NOMO-1 (cell line): ENCODE data around the gene KRT72.
"Not testable (repeated sequence)": the region's sequence is repeated elsewhere in the genome, so short reads cannot be mapped to it uniquely, and the experiment has no call there.

ENCODE experiments used
- DNase-seq, 2 experiments: peaks; one replicate each; lab custom pipeline; 2025; ENCODE audit not compliant: unreplicated experiment in 2 of 2; lab: John Stamatoyannopoulos, UW

Gene KRT72

DNA sequence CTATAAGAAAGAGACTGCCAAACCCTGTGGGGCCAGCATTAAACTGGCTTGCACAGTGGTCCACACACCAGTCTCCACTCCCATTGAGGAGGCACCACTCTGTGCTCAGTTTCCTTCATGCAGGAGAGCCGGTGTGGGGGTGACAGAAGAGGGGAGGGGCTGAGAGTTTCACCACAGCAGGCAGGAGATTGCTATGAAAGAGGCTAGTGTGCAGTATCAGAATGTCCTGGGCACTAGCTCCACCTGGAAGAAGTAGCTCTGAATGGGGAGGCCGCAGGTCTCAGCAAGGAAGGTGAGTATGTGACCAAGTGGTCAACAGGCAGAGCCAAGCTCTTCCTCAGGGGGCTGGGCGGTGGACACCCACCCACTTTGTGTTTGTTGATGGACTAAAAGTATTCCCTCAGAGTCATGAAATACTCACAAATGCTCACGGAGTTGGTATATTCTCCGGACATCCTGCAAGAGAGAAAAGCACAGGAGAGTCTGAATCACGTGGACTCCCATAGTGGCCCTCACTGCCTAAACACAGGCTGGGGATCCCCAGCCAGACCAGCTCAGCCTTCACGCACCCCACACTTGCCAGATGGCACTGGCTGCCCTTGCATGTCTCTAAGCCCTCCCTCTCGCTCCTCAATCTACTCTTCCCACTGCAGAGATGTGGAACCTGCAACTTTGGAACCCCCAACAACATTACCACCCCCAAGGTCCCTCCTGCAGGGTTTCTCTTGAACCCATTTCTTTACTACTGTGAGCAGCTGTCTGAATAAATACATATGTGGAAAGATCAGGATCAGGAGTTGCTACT is 7.8 kb upstream of the KRT72 start:
- no peak for DNase-seq

GRCh38 chr12:52608161-52608560 is 6.9 kb upstream of the KRT72 start:
- DNase-seq, result no peak

GRCh38 chr12:52607314-52607713 is 6.1 kb upstream of the KRT72 start:
- no peak for DNase-seq

GRCh38 chr12:52606581-52607218 is 5.4 kb upstream of the KRT72 start:
- no peak for DNase-seq

DNA sequence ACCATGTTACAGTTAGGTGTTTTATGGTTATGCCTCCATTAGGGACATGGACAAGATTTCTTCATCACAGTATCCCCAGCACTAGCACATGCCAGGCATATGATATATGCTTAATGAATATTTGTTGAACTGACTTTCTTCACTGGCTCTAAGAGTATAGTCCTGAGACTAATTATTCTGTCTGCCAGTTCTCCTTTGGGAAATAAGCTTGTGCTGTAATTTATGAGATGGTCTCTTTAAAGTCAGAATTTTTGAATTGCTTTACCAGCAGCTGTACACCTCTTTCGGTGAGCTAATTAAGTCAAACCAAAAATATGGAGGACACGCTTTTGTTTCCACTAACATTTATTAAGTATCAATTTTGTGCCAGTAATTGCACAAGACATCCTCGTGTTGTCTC is 4.8 kb upstream of the KRT72 start:
- DNase-seq, result no peak

DNA sequence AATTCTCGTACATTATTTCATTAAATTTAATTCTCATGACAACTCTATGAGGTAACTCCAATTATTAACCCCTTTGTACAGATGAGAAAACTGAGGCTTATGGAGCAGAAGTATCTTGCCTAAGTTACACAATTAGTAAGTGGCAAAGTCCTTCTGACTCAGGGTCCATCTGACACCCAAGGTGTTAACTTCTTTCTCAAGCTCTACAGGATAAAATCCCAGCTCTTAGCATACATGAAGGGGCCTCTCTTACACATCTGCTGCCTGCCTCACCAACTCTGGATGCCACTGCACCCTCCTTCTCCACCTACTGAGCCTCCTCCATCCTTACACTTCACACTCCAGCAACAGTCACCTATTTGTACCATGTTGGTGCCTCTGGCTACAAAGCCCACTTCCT is 4.3 kb upstream of the KRT72 start:
- no peak for DNase-seq

DNA sequence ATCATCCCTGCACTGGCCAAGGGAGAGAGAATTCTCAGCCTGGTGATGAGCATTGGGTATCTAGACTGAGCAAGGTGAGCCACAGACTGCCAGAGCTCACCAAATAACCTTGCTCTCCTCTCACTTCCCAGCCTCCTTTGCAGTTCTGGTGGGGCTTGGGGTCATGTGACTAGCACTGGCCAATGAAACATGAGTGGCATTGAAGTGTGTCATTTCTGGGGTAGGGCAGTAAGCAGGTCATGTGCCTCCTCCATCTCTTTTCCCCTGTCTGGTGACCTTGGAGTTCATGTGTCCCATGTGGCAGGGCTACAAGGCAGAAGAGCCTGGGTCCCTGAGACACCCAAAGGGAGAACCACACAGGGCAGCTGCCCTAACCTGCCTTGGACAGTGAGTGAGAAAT is 3.6 kb upstream of the KRT72 start:
- no peak for DNase-seq

DNA sequence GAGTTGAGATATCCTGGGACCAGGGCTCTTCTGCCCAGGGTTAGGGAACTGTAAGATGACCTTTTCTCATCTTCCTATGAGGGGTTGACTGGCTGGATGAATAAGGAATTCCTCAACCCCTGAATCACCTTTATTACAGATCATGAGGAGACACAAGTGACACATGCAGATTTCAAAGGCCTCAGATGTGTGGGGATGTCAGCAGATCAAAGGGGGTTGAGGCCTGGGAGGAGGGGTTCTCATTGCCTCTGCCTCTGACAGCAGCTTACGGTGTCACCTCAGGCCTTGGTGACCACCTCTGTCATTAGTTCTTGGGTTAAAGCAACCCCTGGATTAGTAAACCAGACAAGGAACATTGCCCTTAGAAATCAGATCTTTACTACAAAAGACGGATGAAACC is 2.1 kb upstream of the KRT72 start:
- no peak for DNase-seq

DNA sequence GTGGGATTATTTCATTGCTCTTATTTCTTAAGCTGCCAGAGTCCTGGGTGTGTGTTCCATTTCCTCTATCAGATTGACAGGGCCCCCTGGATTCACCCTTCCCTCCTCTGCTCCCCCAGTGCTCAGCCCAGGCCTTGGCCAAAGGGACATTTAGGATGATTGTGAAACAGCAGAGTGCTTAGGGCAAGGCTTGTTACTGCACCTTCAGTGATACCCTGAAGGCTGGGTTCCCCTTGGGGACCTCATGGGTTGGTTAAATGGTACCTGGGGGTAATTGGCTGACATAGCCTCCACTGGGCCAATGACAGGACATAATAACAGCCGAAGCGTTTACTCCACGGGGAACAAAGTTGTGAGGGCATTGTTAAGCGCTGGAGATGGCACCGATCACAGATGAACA is 1.3 kb upstream of the KRT72 start:
- no peak for DNase-seq

GRCh38 chr12:52601671-52602070 is 408 bp upstream of the KRT72 start:
- no peak for DNase-seq

DNA sequence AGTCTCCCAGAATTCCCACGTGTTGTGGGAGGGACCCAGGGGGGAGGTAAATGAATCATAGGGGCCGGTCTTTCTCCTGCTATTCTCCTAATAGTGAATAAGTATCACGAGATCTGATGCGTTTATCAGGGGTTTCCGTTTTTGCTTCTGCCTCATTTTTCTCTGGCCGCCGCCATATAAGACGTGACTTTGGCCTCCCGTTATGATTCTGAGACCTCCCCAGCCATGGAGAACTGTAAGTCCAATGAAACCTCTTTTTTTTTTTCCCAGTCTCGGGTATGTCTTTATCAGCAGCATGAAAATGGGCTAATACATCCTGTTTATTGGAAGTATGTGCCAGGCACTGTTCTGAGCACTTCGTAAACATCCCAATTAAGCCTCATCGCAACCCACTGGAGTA is 788 bp downstream of the KRT72 start:
- no peak for DNase-seq

- no peak for DNase-seq
Measured at GRCh38 chr12:52600071-52600470, 1.2 kb downstream of the KRT72 start.

DNA sequence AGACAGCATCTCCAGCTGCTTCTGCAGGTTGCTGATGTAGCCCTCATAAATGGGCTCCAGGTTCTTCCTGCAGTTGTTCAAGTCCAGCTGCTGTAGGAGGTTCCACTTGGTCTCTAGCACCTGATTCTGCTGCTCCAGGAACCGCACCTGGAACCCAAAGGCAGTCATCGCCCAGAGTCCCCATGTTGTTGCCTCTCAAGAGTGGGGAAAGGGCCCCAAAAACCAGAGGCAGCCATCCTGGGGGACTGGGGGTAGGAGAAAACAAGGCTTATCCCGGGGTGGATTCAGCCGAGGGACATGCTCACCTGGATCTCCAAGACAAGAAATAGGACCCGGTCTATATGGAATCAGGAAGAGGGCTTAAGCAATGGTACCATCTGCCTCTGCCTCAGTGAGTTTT is 2.3 kb downstream of the KRT72 start:
- no peak for DNase-seq

GRCh38 chr12:52594237-52594636 is 7.0 kb downstream of the KRT72 start:
- DNase-seq, result not testable (repeated sequence)

DNA sequence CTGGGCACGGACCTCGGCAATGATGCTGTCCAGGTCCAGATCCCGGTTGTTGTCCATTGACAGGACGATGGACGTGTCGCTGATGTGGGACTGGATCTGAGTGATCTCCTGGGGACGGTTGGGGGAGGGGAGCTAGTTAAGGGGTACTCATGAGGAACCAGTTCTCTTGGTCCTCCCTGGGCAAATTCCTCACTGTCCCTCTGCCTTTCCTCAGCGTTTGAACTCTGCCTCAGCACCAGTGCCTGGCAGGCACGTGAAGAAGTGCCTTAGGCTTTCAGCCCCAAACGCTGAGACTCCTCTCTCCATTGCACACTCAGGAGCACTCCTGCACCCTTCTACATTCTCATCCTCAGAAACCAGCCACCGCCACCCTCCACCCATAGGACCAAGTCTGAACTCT is 9.7 kb downstream of the KRT72 start:
- DNase-seq, result no peak

- no peak for DNase-seq
Measured at GRCh38 chr12:52590021-52590420, 11.2 kb downstream of the KRT72 start.

DNA sequence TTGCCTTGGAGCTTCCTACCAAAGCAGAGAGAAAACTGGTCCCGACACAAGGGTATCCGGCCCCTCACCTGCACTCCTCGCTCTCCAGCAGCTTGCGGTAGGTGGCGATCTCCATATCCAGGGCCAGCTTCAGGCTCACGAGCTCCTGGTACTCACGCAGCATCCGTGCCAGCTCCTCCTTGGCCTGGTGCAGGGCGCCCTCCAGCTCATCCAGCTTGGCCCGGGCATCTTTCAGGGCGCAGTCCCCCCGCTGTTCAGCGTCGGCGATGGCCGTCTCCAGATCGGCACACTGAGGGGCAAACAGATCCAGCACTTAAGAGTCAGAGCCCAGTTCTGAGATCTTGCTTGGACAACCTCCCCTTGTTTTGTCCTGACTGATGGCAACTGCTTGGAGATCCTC is 13.7 kb downstream of the KRT72 start:
- no peak for DNase-seq

DNA sequence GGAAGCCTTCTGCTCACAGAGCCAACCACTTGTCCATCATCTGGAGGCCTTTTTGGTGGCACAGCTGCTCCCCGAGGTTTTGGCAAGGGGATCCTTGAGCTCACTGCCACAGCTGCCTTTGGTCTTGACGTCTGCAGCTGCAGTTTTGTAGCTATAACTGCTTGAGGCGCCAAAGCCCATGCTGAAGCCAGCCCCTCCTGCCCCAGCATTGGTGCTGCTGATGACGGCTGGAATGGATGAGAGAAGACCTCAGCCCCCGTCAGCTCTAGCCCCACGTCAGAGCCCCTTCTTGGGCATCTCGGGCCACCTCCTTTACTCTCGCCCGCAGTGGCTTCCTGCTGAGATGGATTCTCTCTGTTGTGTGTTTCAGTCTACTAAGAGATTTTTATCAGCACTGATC is 15.3 kb downstream of the KRT72 start:
- DNase-seq, result no peak

DNA sequence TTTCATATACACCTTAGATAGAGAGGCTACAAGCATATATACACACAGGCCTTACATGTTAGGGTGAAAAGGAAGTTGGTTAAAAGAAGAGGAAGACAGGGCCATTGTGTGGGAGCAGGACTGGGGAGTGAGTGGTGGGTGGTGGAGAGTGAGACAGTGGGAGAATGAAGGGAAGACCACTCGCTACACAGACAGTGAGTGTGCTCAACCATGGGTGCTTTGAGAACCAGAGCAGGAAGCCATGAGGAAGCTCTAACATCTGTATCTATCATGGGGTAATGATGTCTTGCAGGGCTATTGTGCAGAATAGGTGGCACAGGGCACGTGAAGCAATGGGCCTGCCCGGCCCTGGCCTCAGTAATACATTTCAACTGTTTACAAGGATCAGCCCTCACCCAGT is 16.2 kb downstream of the KRT72 start:
- no peak for DNase-seq

- no peak for DNase-seq
Measured at GRCh38 chr12:52584156-52584682, 17.0 kb downstream of the KRT72 start.

- peak; percentile 8 to 12 for DNase-seq
Measured at GRCh38 chr12:52582971-52583456, 18.2 kb downstream of the KRT72 start.

DNA sequence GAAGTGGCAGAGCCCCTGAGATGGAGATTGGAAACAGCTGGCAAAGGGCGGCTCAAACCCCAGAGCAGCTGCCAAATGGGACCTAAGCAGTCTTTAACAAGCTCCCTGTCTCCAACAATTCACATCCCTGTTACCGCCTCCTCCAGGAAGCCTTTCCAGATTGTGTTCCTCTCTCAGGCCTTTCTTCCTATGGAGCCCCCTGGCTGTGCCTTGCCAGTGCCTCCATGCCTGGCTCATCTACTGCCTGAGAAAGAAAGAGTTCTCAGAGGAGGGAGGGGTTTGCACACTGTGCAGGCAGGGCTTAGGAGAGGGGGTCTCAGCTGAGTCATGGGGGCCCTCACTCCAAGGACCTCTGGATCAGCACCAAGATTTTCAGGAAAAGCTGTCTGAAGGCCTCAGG is 18.8 kb downstream of the KRT72 start:
- no peak for DNase-seq
